Activated CD4-positive, alpha-beta T cell treated with anti-CD3 and anti-CD28 coated beads for 1 hour (primary cell): ENCODE measurements around the gene MYL9.
"Not testable (repeated sequence)": the region's sequence is repeated elsewhere in the genome, so short reads cannot be mapped to it uniquely, and the experiment has no call there.

Experiments used
- DNase-seq: peaks from one replicate; pipeline ENCODE4 v3.0.0-alpha.2; 2020

Gene MYL9

GRCh38 chr20:36541227-36541767, at the start of gene MYL9:
Gene MYL9 (plus strand): TSS chr20:36541519. CDS start chr20:36544885, 3,366 bp downstream.
- no peak for DNase-seq

- DNase-seq: peak; percentile 38
Measured at GRCh38 chr20:36491901-36492617, 49.3 kb upstream of the MYL9 start.

- DNase-seq: no peak
Measured at GRCh38 chr20:36493051-36493800, 48.1 kb upstream of the MYL9 start.

- no peak for DNase-seq
Measured at GRCh38 chr20:36493801-36494114, 47.6 kb upstream of the MYL9 start.

- DNase-seq: no peak
Measured at GRCh38 chr20:36496707-36497669, 44.3 kb upstream of the MYL9 start.

GRCh38 chr20:36497856-36498255, 43.5 kb upstream of the MYL9 start:
- no peak for DNase-seq

GRCh38 chr20:36498386-36499179, 42.7 kb upstream of the MYL9 start:
- DNase-seq: no peak

GRCh38 chr20:36499211-36499610, 42.1 kb upstream of the MYL9 start:
- DNase-seq: no peak

GRCh38 chr20:36499723-36500501, 41.4 kb upstream of the MYL9 start:
- DNase-seq: no peak

GRCh38 chr20:36501367-36502006, 39.8 kb upstream of the MYL9 start:
- no peak for DNase-seq

GRCh38 chr20:36504295-36504694, 37.0 kb upstream of the MYL9 start:
- DNase-seq: no peak

GRCh38 chr20:36506253-36506652, 35.1 kb upstream of the MYL9 start:
- DNase-seq: no peak

- no peak for DNase-seq
Measured at GRCh38 chr20:36507746-36508145, 33.6 kb upstream of the MYL9 start.

- no peak for DNase-seq
Measured at GRCh38 chr20:36519012-36519719, 22.2 kb upstream of the MYL9 start.

GRCh38 chr20:36519944-36520343, 21.4 kb upstream of the MYL9 start:
- no peak for DNase-seq

GRCh38 chr20:36521526-36521925, 19.8 kb upstream of the MYL9 start:
- no peak for DNase-seq

GRCh38 chr20:36522412-36522811, 18.9 kb upstream of the MYL9 start:
- not testable (repeated sequence) for DNase-seq

GRCh38 chr20:36523341-36523740, 18.0 kb upstream of the MYL9 start:
- DNase-seq: no peak

- DNase-seq: no peak
Measured at GRCh38 chr20:36525620-36526365, 15.5 kb upstream of the MYL9 start.
